ENCODE data around the gene ZNF165. TPM values are rescaled to one million over a fixed set of nuclear protein-coding genes. Genes with fewer than 3 reads are reported as not detected.
A peak's percentile ranks its signal among the peaks of the same experiment; 100 is the strongest.

Gene ZNF165
- total RNA-seq, 4 donors from 2014 or later, result 1.1 to 2.1 (median 1.2) TPM; not detected in 1

GRCh38 chr6:28078050-28078449 is 2.3 kb upstream of the ZNF165 start:
- no peak for DNase-seq

GRCh38 chr6:28078836-28079235 is 1.5 kb upstream of the ZNF165 start:
- DNase-seq, result no peak
- no peaks in the 10 kb centered on the region for H3K36me3 ChIP-seq
- no peaks in the 10 kb centered on the region for H3K4me1 ChIP-seq
- intact Hi-C loops (cut with DNase I; ENCODE audit: low total_unique reads), result no loop called here
- TF ChIP-seq CTCF (IDR thresholded peaks at IDR 0.05) (no peak), POLR2A (IDR thresholded peaks at IDR 0.05) (no peak)
- no peak overlapping the region for H3K4me3 ChIP-seq
- H3K27ac ChIP-seq, result no peak overlapping the region
- no peaks in the 10 kb centered on the region for H3K9me3 ChIP-seq
- no peaks in the 10 kb centered on the region for H3K27me3 ChIP-seq

More at GRCh38 chr6:28078050-28078449, 2.3 kb upstream of the ZNF165 start:
- intact Hi-C loops (cut with DNase I; ENCODE audit: low total_unique reads), result no loop called here
- Histone ChIP-seq H3K9me3 (no peaks in the 10 kb centered on the region), H3K4me1 (no peaks in the 10 kb centered on the region), H3K27me3 (no peaks in the 10 kb centered on the region), H3K36me3 (no peaks in the 10 kb centered on the region), H3K27ac (no peak overlapping the region), H3K4me3 (no peak overlapping the region)
- TF ChIP-seq CTCF (IDR thresholded peaks at IDR 0.05), result no peak
- no peak for TF ChIP-seq POLR2A (IDR thresholded peaks at IDR 0.05)

- DNase-seq, result peak; percentile 94 to 95
- Histone ChIP-seq H3K36me3 (no peaks in the 10 kb centered on the region), H3K4me1 (no peaks in the 10 kb centered on the region), H3K27me3 (no peaks in the 10 kb centered on the region), H3K4me3 (peak overlapping the region; percentile 59 to 72), H3K27ac (peak overlapping the region; percentile 86 to 88), H3K9me3 (no peaks in the 10 kb centered on the region)
- TF ChIP-seq CTCF (IDR thresholded peaks at IDR 0.05) (peak in 1 of 4 experiments; percentile 25), POLR2A (IDR thresholded peaks at IDR 0.05) (peak in 1 of 2 donors; percentile 31)
- intact Hi-C loops (cut with DNase I; ENCODE audit: low total_unique reads), result no loop called here
These were observed 490 bp downstream of the ZNF165 start for GRCh38 chr6:28080631-28081485.

GRCh38 chr6:28081486-28081751 is 1.1 kb downstream of the ZNF165 start:
- Histone ChIP-seq H3K27me3 (no peaks in the 10 kb centered on the region), H3K4me3 (peak overlapping the region; percentile 59 to 72), H3K9me3 (no peaks in the 10 kb centered on the region), H3K4me1 (no peaks in the 10 kb centered on the region), H3K36me3 (no peaks in the 10 kb centered on the region), H3K27ac (peak overlapping the region; percentile 86 to 88)
- intact Hi-C loops (cut with DNase I; ENCODE audit: low total_unique reads), result no loop called here
- DNase-seq, result no peak
- TF ChIP-seq CTCF (IDR thresholded peaks at IDR 0.05), result no peak
- no peak for TF ChIP-seq POLR2A (IDR thresholded peaks at IDR 0.05)

GRCh38 chr6:28082939-28083338 is 2.6 kb downstream of the ZNF165 start:
- no peaks in the 10 kb centered on the region for H3K9me3 ChIP-seq
- no peak overlapping the region for H3K27ac ChIP-seq
- TF ChIP-seq CTCF (IDR thresholded peaks at IDR 0.05) (no peak), POLR2A (IDR thresholded peaks at IDR 0.05) (no peak)
- H3K4me1 ChIP-seq, result no peaks in the 10 kb centered on the region
- H3K4me3 ChIP-seq, result no peak overlapping the region
- H3K36me3 ChIP-seq, result no peaks in the 10 kb centered on the region
- no peaks in the 10 kb centered on the region for H3K27me3 ChIP-seq
- DNase-seq, result no peak
- intact Hi-C loops (cut with DNase I; ENCODE audit: low total_unique reads), result no loop called here

All from uterus (tissue), 4 donors.